NCI-H69 (cell line): ENCODE data around the gene FAM89B.

Experiments
- DNase-seq: peaks from one replicate; lab custom pipeline; 2025; lab: John Stamatoyannopoulos, UW

Gene FAM89B

GRCh38 chr11:65610404-65610803, 38.1 kb downstream of the FAM89B start:
- no peak for DNase-seq

- DNase-seq: no peak
Measured at GRCh38 chr11:65611028-65611757, 38.9 kb downstream of the FAM89B start.

GRCh38 chr11:65611758-65612603, 39.6 kb downstream of the FAM89B start:
- DNase-seq: no peak

- no peak for DNase-seq
Measured at GRCh38 chr11:65612691-65613090, 40.4 kb downstream of the FAM89B start.

GRCh38 chr11:65613091-65613928, 41.0 kb downstream of the FAM89B start:
- DNase-seq: no peak

GRCh38 chr11:65615229-65615949, 43.1 kb downstream of the FAM89B start, which contains the start of gene PCNX3:
Gene PCNX3, plus strand, starts transcription at chr11:65615776. Its CDS starts 536 bp downstream, at chr11:65616312.
- peak; percentile 100 for DNase-seq

- DNase-seq: peak; percentile 68
Measured at GRCh38 chr11:65615950-65616574, 43.7 kb downstream of the FAM89B start.

- no peak for DNase-seq
Measured at GRCh38 chr11:65616575-65617001, 44.2 kb downstream of the FAM89B start.

- DNase-seq: no peak
Measured at GRCh38 chr11:65617136-65617850, 45.0 kb downstream of the FAM89B start.

- DNase-seq: no peak
Measured at GRCh38 chr11:65617990-65618751, 45.8 kb downstream of the FAM89B start.

GRCh38 chr11:65618763-65619162, 46.4 kb downstream of the FAM89B start:
- DNase-seq: no peak

- DNase-seq: no peak
Measured at GRCh38 chr11:65619281-65619928, 47.1 kb downstream of the FAM89B start.

- DNase-seq: no peak
Measured at GRCh38 chr11:65620666-65621065, 48.3 kb downstream of the FAM89B start.

GRCh38 chr11:65621460-65621859, 49.1 kb downstream of the FAM89B start:
- no peak for DNase-seq

- DNase-seq: no peak
Measured at GRCh38 chr11:65622011-65622410, 49.7 kb downstream of the FAM89B start.

GRCh38 chr11:65623177-65623576, 50.8 kb downstream of the FAM89B start:
- DNase-seq: no peak
